NT2/D1 (cell line): ENCODE measurements around the gene MAGI1.

Source experiments
- YY1 ChIP-seq: IDR thresholded peaks from 2 replicates; pipeline ENCODE4 v1.6.1; 2011; ENCODE audit not compliant: insufficient read length, insufficient read depth
- ZNF274 ChIP-seq: IDR thresholded peaks from 2 replicates; pipeline ENCODE4 v1.6.1; 2011; ENCODE audit warnings: mild to moderate bottlenecking, low read depth, low read length

DNA sequence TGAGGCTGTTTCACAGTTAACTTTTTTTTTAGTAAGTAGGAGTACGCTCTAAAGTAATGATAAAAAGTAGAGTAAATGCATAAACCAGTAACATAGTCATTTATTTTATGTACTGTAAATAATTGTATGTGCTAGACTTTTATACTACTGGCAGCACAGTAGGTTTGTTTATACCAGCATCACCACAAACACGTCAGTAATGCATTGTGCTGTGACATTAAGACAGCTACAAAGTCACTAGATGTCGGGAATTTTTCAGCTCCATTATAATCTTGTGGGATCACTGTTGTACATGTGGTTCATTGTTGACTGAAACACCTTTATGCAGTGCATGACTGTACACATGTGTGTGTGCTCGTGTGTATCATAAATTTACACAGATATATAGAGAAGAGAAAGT lies 732.9 kb downstream of the MAGI1 start:
- TF ChIP-seq ZNF274 (no peak), YY1 (no peak)
